ENCODE data around the gene DNAJC6. TPM values are rescaled to one million over a fixed set of nuclear protein-coding genes. Genes with fewer than 3 reads are reported as not detected.

Gene DNAJC6
- total RNA-seq, 1 experiment from 2014 or later, result 15.6 TPM

DNA sequence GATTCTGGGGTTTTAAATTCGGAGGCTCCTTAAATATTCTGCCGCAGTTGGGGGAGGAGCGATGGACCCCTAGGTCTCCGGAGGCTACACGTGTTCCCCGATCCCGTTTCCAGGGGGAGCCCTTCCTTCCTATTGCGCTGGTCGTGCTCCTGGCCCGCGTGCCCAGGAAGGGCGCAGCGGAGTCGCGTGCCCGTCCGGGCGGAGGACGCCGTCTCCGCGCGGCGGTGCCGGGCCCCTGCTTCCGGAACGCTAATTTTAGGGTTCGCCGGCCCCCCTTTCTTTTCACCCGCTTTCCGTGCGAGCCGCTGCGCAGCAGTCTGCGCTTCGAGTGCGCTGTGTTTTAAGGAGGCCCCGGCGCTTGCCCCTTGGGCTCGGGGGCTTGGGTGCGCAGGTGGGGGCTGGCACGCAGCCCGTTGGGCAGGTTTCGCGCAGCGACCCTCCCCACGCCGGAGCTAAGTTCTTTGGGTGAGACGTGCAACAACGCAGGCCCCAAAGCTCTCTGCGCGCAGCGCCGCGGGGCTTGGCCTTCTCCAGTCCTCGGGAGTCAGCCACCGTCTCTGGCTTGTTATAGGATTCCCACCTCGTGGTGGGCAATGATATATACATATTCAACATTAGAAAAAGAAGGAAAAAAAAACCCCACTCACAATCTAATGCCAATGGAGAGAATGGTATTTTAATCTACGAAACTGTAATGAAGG, 43.5 kb upstream of the DNAJC6 start:
- Histone ChIP-seq H3K9me3 (ENCODE audit: insufficient read depth, low read depth) (no peaks in the 10 kb centered on the region), H3K9me2 (ENCODE audit: insufficient read depth) (no peaks in the 10 kb centered on the region), H3K36me3 (ENCODE audit: low read depth) (no peaks in the 10 kb centered on the region), H3K27ac (no peak overlapping the region), H3K4me2 (no peak overlapping the region), H3K4me1 (replicated peaks; ENCODE audit: insufficient read depth) (peaks cover 4% of the 10 kb centered on the region; the same call in 1 of the 2 replicates), H3K27me3 (ENCODE audit: insufficient read depth, low read depth) (no peaks in the 10 kb centered on the region), H3K4me3 (no peak overlapping the region), H4K20me1 (ENCODE audit: insufficient read depth) (no peaks in the 10 kb centered on the region), H3F3A (ENCODE audit: insufficient read depth, low read depth) (peaks cover 1% of the 10 kb centered on the region; the same call in 1 of the 2 replicates), H2AFZ (no peak overlapping the region), H3K79me2 (ENCODE audit: low read depth) (no peaks in the 10 kb centered on the region)
- ChIA-PET CTCF (interaction anchor here (0.7 kb wide), 1 partner anchor 59 kb away, joined by 3 read pairs; no protein-coding TSS in a partner anchor), POLR2A (ENCODE audit: unreplicated experiment) (no interaction called here)
- DNase-seq, result no peak
- TF ChIP-seq EZH2 (IDR thresholded peaks at IDR 0.05; ENCODE audit: low read depth) (no peak), CTCF (conservative IDR thresholded peaks at IDR 0.05) (no peak)
- intact Hi-C loops (cut with micrococcal nuclease; ENCODE audit: unreplicated experiment), result no loop called here
- no TSS peak for BruUV-seq (replicated peaks)

GRCh38 chr1:65266476-65266875, 42.9 kb upstream of the DNAJC6 start:
- CTCF ChIA-PET, result interaction anchor here (0.7 kb wide), 1 partner anchor 58 kb away, joined by 3 read pairs; no protein-coding TSS in a partner anchor
- no peaks in the 10 kb centered on the region for H3F3A ChIP-seq (ENCODE audit: insufficient read depth, low read depth)
- H3K36me3 ChIP-seq (ENCODE audit: low read depth), result no peaks in the 10 kb centered on the region
- BruUV-seq (replicated peaks), result no TSS peak
- no peaks in the 10 kb centered on the region for H4K20me1 ChIP-seq (ENCODE audit: insufficient read depth)
- H3K4me3 ChIP-seq, result no peak overlapping the region
- no peaks in the 10 kb centered on the region for H3K9me3 ChIP-seq (ENCODE audit: insufficient read depth, low read depth)
- POLR2A ChIA-PET (ENCODE audit: unreplicated experiment), result no interaction called here
- H3K79me2 ChIP-seq (ENCODE audit: low read depth), result no peaks in the 10 kb centered on the region
- no peaks in the 10 kb centered on the region for H3K9me2 ChIP-seq (ENCODE audit: insufficient read depth)
- intact Hi-C loops (cut with micrococcal nuclease; ENCODE audit: unreplicated experiment), result no loop called here
- DNase-seq, result no peak
- no peaks in the 10 kb centered on the region for H3K27me3 ChIP-seq (ENCODE audit: insufficient read depth, low read depth)
- H3K4me2 ChIP-seq, result no peak overlapping the region
- TF ChIP-seq CTCF (conservative IDR thresholded peaks at IDR 0.05) (no peak), EZH2 (IDR thresholded peaks at IDR 0.05; ENCODE audit: low read depth) (no peak)
- H2AFZ ChIP-seq, result no peak overlapping the region
- H3K4me1 ChIP-seq (replicated peaks; ENCODE audit: insufficient read depth), result no peaks in the 10 kb centered on the region
- H3K27ac ChIP-seq, result no peak overlapping the region

DNA sequence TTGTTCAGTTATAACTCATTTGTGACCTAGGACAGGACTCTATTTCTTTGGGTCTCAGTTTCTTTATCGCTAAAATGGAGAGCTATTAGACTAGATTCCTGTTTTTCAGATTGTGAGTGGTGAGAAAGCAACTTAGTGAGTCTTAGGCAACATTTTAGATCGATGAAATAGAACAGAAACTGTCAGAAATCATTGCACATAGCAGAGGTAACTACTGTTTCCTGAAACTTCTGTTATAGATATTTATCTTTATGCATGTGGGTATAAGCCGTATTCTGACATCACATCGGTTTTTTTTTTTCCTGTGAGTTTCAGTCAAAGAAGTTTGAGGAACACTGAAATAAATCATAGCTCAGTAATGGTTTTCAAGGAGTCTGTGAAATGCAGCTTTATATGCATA, 42.1 kb upstream of the DNAJC6 start:
- DNase-seq, result no peak
- H3K9me2 ChIP-seq (ENCODE audit: insufficient read depth), result no peaks in the 10 kb centered on the region
- no peaks in the 10 kb centered on the region for H3F3A ChIP-seq (ENCODE audit: insufficient read depth, low read depth)
- H2AFZ ChIP-seq, result no peak overlapping the region
- no peaks in the 10 kb centered on the region for H3K9me3 ChIP-seq (ENCODE audit: insufficient read depth, low read depth)
- H3K27me3 ChIP-seq (ENCODE audit: insufficient read depth, low read depth), result no peaks in the 10 kb centered on the region
- no peak overlapping the region for H3K4me2 ChIP-seq
- no peaks in the 10 kb centered on the region for H3K79me2 ChIP-seq (ENCODE audit: low read depth)
- intact Hi-C loops (cut with micrococcal nuclease; ENCODE audit: unreplicated experiment), result no loop called here
- ChIA-PET CTCF (interaction anchor here (0.7 kb wide), 1 partner anchor 19 kb away, joined by 4 read pairs; no protein-coding TSS in a partner anchor), POLR2A (ENCODE audit: unreplicated experiment) (no interaction called here)
- no peaks in the 10 kb centered on the region for H4K20me1 ChIP-seq (ENCODE audit: insufficient read depth)
- TF ChIP-seq EZH2 (IDR thresholded peaks at IDR 0.05; ENCODE audit: low read depth) (no peak), CTCF (conservative IDR thresholded peaks at IDR 0.05) (no peak)
- H3K36me3 ChIP-seq (ENCODE audit: low read depth), result no peaks in the 10 kb centered on the region
- H3K4me3 ChIP-seq, result no peak overlapping the region
- no TSS peak for BruUV-seq (replicated peaks)
- no peak overlapping the region for H3K27ac ChIP-seq
- H3K4me1 ChIP-seq (replicated peaks; ENCODE audit: insufficient read depth), result no peaks in the 10 kb centered on the region
